IPS-11a (cell line): ENCODE data around the gene ARPC3.
"Not testable (repeated sequence)": the region's sequence is repeated elsewhere in the genome, so short reads cannot be mapped to it uniquely, and the experiment has no call there.

ENCODE experiments used
- H3K4me3 ChIP-seq: one replicate; pipeline ENCODE4 v1.5.1; 2013; ENCODE audit warnings: low read depth, low read length, control low read depth

ARPC3 gene

DNA sequence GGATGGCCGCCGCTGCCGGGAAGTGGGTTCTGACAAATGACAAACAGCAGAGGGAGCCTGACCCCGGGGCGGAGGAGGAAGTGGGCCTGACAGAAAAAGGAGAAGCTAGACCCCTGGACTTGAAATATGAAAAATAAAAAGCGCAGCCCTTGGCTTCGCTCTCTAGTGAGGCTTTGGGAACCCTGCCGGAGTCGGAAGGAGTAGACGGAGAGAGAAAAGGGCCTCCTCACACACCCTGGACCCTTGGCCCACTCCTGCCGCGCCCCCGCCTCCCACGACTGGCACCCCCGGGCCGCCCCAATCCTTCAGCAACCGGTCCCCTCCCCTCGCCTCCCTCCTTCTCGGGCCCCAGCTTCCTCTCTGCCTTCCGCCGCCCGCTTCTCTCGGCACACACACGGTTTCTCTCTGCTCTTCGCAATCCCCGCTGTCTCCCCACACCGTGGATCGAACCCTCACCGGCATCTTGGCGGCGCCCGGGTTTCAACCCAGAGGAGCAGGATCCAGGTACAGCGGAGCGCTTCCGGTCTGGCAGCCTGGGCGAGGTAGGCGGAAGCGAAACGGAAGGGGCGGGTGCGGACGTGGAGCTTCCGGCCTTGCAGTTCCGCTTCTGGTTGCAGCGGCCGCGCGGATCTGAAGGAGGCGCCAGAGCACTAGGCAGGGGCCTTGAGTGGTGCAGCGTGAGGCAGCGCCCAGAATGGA lies at the start of gene ARPC3:
Gene ARPC3 (minus strand): TSS at position 539 of the 699 bp plus-strand sequence. CDS start 77 bp downstream, at position 462.
- peak within 1 kb of the TSS; percentile 92 for H3K4me3 ChIP-seq

- no peak overlapping the region for H3K4me3 ChIP-seq
Measured at GRCh38 chr12:110498984-110499706, 49.0 kb upstream of the ARPC3 start.

DNA sequence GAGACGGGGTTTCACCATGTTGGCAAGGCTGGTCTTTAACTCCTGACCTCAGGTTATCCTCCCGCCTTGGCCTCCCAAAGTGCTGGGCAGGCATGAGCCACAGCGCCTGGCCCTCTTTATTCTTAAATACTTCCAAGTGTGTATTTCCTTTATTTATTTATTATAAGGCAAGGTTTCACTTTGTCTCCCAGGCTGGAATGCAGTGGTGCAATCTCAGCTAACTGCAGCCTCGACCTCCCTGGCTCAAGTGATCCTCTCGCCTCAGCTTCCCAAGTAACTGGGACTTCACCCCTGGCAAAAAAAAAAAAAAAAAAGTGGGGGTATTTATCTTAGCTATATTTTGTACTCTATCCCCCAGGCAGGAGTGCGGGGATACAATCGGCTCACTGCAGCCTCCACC lies 25.3 kb upstream of the ARPC3 start:
- H3K4me3 ChIP-seq = no peak overlapping the region

DNA sequence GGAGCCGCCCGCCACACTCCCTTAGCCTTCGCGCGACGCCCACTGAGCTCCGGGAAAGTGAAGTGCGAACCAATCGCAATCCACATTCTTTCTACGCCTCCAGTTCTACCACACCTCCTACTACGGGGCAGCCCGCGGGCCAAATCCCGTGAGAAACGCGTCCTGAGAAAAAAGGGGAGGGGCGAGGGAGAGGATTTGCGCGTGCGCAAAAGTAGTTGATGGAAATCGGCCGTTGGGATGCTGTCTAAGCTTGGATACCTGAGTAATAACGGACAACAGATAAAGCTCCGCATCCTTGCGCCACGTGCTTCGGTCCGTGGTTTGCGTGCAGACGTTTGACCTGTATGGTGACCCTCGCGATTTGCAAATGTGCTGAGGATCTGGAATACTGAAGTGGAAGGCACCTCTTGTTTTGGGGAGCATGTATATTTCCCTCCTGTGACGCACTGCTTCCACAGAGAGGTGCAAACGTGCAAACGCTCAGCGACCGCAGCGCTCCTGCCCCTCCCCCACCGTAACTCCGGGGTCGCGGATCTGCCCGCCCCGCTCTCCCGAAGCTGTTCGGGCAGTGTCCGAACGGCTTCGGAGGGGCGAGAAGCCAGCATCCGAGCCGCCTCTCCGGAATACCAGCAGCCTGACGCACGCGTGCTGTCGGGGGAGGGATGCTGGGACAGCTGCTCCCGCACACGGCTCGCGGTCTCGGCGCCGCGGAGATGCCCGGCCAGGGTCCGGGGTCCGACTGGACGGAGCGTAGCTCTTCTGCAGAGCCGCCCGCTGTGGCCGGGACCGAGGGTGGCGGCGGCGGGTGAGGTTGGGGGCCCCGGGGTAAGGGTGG lies 18.3 kb upstream of the ARPC3 start, which contains the start of the genes FAM216A and GPN3:
Gene FAM216A (plus strand): TSS at position 632 of the 835 bp plus-strand sequence. CDS start 31 bp downstream, at position 663.
Gene GPN3 (minus strand): TSS at position 44 of the 835 bp plus-strand sequence. CDS start 54 bp downstream, outside the sequence.
- H3K4me3 ChIP-seq = peak within 1 kb of the TSS; percentile 97

GRCh38 chr12:110467847-110468213 lies 17.7 kb upstream of the ARPC3 start:
- peak overlapping the region; percentile 97 for H3K4me3 ChIP-seq

DNA sequence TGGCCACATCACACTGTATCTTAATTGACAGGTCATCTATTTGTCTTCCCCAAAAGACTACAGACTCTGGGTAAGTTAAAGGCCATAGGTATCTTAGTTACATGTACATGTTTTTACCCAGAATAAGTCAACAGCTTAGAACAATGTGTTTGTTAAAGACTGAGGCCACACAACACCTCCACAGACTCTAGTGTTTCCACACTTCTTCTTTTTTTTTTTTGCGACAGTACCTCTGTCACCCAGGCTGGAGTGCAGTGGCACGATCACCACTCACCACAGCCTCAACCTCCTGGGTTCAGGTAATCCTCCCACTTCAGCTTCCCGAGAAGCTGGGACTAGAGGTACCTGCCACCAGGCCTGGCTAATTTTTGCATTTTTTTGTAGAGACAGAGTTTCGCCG lies 16.7 kb upstream of the ARPC3 start:
- no peak overlapping the region for H3K4me3 ChIP-seq

DNA sequence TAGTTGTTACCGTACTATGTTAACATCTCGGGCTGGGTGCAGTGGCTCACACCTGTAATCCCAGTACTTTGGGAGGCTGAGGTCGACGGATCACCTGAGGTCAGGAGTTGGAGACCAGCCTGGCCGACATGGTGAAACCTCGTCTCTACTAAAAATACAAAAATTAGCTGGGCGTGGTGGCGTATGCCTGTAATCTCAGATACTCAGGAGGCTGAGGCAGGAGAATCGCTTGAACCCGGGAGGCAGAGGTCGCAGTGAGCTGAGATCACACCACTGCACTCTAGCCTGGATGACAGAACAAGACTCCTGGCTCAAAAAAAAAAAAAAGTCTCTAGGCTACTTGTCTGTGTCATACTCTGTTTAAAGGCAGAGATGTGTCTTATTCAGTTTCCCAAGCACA lies 15.6 kb upstream of the ARPC3 start:
- H3K4me3 ChIP-seq = not testable (repeated sequence)

DNA sequence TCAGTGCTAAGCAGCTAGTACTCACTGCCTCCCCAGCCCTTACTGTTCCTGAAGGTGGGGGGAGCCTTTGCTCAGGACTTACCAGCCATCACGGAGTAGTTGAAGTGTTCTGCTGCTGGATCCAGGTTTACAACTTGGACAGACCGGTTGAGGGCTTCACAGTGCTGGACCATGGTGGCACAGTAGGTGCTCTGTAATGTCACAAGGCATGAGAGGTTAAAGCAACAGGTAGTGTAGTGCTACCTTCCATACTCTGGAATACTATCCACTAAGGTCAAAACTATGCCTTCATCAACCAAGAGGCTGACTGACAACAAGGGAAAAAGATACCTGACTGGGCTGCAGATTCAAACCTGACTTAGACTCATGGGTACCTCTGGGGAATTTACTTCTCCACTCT lies 14.9 kb upstream of the ARPC3 start:
- H3K4me3 ChIP-seq = no peak overlapping the region

GRCh38 chr12:110461189-110461588 lies 11.1 kb upstream of the ARPC3 start:
- not testable (repeated sequence) for H3K4me3 ChIP-seq

- H3K4me3 ChIP-seq = no peak overlapping the region
Measured at GRCh38 chr12:110458756-110459155, 8.6 kb upstream of the ARPC3 start.

DNA sequence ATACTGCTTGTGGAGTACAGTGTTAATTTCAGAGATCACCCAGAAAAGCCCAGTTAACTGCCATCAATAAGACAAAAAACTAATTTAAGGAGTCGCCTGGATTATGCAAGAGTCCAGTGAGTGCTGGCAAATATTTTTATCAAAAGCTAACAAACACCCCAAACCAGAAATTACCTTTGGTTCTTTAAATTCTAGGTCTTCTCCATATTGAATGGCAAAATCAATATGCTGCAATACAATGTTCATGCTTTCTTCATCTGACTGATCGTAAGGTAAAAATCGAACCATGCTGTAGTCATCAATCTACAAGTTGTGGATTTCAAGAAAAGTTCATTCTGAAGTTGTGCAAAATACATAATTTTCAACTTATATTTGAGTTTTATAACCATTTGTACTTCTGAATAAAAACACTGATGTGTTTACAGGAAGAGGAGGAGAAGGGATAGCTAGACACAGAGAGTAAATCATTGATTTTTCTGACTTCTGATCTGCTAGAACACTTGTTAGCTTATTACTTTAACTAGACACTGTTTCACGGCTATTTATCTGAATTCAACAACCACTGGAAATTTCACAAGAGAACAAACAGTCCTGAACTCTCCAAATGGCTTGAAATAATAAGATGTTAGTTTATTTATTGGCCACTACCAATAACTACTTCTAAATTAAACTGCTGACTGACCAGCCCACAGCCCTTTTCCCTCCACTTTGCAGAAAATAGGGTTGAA lies 3.6 kb upstream of the ARPC3 start:
- H3K4me3 ChIP-seq = no peak overlapping the region

DNA sequence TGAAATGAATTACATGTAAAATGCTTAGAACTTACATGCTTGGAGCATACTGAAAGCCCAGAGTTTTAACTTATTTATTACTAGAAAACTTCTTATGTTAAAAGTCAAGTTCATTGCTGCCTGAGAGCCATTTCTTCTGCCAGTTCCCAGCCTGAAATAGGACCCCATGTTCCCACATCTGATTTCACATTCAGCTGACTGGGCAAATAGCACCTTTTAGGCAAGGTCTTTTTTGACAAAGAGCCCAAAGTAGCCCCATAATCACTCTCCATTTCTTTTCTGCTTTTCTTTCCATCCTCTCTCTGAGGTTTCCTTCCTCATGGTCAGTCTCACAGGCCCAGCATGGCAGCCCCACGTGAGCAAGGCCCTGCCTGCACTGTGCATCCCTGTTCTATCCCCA lies 1.1 kb upstream of the ARPC3 start:
- no peak overlapping the region for H3K4me3 ChIP-seq

DNA sequence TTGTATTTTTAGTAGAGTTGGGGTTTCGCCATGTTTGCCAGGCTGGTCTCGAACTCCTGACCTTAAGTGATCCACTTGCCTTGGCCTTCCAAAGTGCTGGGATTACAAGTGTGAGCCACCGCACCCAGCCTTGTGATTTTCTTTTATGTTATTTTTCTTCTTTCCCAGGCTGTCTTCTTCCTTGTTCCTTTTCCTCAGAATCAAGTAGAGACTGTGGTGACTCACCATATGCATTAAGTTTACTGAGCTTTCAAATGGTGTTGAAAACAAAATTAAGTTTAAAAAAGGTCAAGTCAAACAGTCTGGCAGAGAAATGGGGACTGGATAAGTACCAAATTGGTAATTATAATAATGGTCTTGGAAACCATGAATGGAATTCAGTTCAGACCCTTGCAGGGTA lies 5.7 kb downstream of the ARPC3 start:
- no peak overlapping the region for H3K4me3 ChIP-seq

- no peak overlapping the region for H3K4me3 ChIP-seq
Measured at GRCh38 chr12:110436231-110436630, 13.9 kb downstream of the ARPC3 start.

DNA sequence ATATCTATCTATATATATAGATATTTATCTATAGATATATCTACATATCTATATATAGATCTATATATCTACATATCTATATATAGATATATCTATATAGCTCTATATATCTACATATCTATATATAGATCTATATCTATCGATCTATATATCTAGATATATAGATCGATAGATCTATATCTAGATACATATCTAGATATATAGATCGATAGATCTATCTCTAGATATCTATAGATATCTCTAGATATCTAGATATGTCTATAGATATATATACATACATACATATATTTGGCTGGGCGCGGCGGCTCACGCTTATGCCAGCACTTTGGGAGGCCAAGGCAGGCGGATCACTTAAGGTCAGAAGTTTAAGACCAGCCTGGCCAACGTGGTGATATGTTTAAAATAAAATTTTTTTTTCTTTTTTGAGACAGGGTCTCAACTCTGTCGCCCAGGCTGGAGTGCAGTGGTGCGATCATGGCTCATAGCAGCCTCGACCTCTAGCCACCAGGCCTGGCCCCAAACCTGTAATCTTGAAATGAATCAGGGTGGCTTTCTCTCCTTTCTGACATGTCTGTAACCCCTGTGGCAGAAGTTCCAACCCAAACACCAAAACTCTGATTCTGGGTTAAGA lies 18.1 kb downstream of the ARPC3 start:
- H3K4me3 ChIP-seq = no peak overlapping the region

DNA sequence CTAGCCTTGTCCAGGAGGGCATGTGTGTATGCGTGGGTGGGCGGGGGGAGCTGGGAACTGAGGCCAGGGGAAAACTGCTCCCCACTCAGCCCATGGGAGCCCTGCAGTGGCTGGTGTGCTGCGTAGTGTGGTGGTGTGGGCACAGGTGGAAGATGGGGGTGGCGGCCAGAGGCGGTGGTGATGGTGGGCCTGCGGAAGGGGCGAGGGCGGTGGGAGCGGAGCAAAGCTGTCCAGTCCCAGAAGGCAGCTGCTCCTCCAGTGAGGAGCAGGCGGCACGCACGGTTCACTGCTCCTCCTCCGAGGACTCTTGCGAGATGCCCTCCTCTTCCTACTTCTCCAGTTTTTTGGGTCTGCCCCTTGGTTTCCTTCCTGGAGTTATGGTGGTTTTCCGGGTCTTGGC lies 20.5 kb downstream of the ARPC3 start:
- not testable (repeated sequence) for H3K4me3 ChIP-seq

- H3K4me3 ChIP-seq = no peak overlapping the region
Measured at GRCh38 chr12:110426406-110426805, 23.7 kb downstream of the ARPC3 start.

DNA sequence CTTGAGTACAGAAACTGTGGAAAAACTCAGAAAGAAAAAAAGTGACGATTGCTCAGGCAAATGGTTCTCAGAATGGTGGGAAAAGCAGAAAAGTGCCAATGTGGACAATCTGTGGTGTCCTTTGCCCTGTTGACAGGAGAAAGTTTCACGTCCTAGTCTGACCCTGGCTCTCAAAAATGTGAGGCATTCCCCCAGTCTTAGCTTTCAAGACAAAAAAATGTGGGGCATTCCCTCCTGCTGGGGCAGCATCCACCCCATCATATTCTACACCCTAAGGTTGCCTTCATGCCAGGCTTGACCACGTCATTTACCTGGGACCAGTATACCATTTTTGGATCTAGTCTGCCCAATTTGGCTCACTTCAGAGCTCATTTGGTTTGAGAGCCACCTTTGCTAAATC lies 25.9 kb downstream of the ARPC3 start:
- no peak overlapping the region for H3K4me3 ChIP-seq

GRCh38 chr12:110421701-110422100 lies 28.4 kb downstream of the ARPC3 start:
- no peak overlapping the region for H3K4me3 ChIP-seq

- no peak overlapping the region for H3K4me3 ChIP-seq
Measured at GRCh38 chr12:110421159-110421661, 28.9 kb downstream of the ARPC3 start.
